Stimulated activated CD4-positive, alpha-beta T cell treated with anti-CD3 and anti-CD28 coated beads, Interleukin-2, amount 100 ng/mL, for 24 hours (primary cell): ENCODE measurements around the gene PHETA1.
A peak's percentile ranks its signal among the peaks of the same experiment; 100 is the strongest.
"Not testable (repeated sequence)": the region's sequence is repeated elsewhere in the genome, so short reads cannot be mapped to it uniquely, and the experiment has no call there.

Experiments
- DNase-seq, 2 donors: peaks; one replicate each; pipeline ENCODE4 v3.0.0-alpha.2; 2020

PHETA1 gene

DNA sequence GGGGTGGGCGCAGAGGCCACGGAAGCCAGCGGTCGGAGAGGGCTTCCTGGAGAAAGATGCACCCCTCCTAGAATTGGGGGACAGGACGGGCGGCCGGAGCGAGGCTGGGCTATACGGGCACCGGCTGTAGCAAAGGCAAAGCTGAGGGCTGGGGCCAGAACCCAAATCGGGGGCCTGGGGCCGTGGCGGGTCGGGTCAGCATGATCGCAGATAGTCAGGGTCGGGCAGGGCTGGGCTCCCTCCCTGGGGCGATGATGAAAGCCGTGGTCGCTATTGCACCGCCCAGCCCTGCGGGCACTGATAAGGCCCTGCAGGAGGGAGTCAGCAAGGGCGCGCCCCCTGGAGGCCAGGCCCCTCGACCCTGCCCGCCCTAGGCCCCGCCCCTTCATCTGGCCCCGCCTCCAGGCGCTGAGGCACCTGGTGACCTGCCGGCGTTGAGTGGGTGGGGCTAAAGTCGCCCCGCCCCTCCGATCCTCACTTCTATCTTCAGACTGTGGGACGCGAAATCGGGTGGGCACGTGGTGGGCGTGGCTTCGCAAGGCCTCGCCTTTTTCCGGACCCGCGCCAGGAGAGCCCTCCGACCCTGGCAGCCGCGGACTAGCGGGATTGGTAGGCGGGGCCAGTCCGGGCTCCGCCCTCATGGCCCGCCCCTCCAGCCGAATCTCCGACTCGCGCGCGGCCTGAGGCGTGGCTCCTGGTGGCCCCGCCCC is 36.4 kb upstream of the PHETA1 start:
- DNase-seq = peak; percentile 99 to 100

GRCh38 chr12:111404362-111405148 is 35.7 kb upstream of the PHETA1 start:
- peak; percentile 75 to 79 for DNase-seq

- DNase-seq = not testable (repeated sequence)
Measured at GRCh38 chr12:111402490-111402824, 33.6 kb upstream of the PHETA1 start.

DNA sequence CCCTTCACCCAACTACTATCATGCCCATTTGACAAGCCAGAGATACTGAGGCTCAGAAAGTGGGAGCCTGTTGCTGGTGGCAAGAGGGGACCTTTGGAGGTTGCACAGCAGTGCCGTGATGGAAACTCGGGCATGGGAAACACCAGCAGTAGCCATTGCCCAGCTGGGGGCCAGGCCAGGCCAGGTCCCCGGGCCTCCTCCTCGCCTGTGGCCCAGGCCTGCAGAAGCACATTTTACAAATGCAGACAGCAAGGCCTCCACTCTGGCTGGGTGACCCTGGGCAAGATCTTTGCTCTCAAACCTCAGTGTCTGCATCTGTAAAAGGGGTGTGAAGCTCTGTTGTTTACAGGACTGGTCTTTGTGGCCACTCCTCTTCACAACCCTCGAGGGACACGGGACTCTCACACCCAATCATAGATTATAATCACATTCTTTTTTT is 32.3 kb upstream of the PHETA1 start:
- no peak for DNase-seq

DNA sequence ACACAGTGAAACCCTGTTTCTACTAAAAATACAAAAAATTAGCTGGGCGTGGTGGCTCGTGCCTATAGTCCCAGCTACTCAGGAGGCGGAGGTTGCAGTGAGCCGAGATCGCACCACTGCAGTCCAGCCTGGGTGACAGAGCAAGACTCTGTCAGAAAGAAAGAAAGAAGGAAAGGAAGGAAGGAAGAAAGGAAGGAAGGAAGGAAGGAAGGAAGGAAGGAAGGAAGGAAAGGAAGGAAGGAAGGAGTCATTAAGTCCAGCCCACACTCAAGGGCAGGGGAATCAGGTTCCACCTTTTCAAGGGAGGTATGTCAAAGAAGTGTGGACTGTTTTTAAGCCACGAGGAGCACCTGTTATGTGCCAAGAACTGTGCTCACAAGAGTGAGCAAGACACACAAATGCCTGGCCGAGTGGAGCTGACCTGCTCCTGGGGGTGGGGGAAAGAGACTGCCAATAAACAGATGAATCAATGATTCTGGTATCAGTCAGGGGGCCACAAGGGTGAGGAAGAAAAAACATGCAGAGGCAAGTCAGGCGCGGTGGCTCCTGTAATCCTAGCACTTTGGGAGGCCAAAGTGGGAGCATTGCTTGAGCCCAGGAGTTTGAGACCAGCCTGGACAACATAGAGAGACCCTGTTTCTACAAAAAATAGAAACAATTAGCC is 31.0 kb upstream of the PHETA1 start:
- not testable (repeated sequence) for DNase-seq

DNA sequence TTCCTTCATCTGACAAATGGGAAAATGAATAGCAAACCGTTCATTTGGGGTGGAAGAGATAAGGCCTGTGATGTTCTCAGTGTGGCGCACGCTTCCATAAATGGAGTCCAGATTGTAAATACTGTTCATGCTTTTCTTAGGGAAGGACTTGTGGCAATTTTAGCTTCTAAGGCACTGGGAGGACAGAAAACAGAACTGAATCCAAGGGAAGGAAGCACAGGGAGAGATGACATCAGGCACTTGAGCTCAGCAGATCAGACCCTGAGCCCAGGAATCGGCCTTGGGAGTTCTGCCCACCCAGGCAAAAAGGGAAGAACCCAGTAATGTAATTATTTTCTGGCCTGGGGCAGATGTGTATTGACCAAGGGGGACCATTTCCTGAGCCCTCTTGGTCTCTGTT is 29.6 kb upstream of the PHETA1 start:
- DNase-seq = no peak

DNA sequence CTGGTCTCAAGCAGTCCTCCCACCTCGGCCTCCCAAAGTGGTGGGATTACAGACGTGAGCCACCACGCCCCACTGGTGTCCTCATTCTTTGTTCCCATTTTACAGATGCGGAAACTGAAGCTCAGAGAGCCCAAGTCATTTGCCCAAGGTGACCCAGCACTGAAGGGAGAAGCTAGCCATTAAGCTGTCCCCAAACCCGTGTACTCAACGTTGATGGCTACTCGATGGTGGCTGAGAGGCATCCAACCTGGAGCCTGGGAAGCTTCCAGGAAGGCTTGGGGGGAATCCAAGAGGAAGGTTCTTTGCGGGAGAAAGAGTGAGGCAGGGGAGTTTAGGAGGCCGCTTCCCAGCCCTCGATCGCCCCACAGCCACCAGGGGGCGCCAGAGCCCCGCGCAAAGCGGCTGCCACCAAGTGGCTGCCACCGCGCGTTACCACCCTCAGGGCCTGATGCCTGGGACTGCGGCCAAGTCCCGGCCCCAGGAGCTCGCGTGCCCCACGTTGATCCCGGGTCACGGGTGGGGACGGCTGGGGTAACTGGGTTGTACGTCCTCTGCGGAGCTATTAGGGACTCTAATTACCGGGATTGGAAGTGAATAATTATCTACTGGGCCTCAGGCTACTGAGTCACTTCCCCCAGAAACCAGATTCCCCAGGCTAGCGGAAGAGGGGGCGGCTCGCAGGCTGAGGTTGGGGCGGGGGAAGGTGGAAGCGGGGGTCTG is 28.0 kb upstream of the PHETA1 start:
- peak; percentile 93 for DNase-seq

DNA sequence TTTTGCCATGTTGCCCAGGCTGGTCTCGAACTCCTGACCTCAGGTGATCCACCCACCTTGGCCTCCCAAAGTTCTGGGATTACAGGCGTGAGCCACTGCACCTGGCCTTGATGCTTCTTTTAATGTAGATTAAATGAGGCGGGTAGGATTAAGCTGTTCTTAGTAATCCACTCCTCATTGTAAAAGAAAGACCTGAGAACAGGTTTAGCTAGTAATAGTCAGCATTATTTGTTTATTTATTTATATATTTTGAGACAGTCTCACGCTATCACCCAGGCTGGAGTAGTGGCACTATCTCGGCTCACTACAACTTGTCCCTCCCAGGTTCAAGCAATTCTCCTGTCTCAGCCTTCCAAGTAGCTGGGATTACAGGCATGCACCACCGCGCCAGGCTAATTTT is 27.4 kb upstream of the PHETA1 start:
- not testable (repeated sequence) for DNase-seq

- no peak for DNase-seq
Measured at GRCh38 chr12:111395336-111396187, 26.7 kb upstream of the PHETA1 start.

GRCh38 chr12:111394480-111394879 is 25.6 kb upstream of the PHETA1 start:
- DNase-seq = no peak

- no peak for DNase-seq
Measured at GRCh38 chr12:111393700-111394300, 24.9 kb upstream of the PHETA1 start.

- DNase-seq = no peak
Measured at GRCh38 chr12:111390910-111391309, 22.0 kb upstream of the PHETA1 start.

DNA sequence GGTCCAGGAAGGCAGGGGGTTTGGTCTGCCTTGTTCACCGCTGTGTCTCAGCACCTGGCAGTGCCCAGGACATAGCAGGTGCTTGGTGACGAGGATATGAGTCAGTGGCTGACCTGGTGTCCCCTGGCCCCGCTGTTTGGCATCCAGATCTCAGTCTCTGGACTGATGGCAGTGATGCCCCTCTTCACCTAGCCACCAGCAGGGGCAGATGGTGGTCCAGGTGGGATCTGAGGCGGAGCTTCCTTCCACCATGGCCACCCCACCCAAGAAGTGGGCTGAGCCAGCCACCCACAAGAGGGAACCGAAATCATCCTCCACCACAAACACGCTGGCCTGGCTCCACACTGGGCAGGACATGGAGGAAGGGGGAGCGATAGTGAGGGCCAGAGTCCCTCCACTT is 20.7 kb upstream of the PHETA1 start:
- DNase-seq = no peak

GRCh38 chr12:111387747-111388323 is 18.9 kb upstream of the PHETA1 start:
- no peak for DNase-seq

DNA sequence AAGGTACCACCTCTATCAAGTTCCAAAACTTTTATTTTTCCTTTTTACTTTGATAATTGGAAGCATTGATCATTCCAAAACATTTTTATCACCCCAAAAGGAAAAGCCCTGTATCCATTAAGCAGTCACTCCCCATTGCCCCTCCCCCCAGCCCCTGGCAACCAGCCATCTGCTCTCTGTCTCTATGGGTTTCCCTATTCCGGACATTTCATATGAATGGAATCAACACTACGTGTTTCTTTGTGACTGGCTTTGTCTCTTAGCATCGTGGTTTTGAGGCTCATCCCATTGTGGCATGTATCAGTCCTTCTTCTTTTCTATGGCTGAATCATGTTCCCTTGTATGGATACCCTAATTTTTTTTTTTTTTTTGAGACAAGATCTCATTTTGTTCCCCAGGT is 18.0 kb upstream of the PHETA1 start:
- no peak for DNase-seq

- DNase-seq = no peak
Measured at GRCh38 chr12:111384596-111384995, 15.7 kb upstream of the PHETA1 start.

DNA sequence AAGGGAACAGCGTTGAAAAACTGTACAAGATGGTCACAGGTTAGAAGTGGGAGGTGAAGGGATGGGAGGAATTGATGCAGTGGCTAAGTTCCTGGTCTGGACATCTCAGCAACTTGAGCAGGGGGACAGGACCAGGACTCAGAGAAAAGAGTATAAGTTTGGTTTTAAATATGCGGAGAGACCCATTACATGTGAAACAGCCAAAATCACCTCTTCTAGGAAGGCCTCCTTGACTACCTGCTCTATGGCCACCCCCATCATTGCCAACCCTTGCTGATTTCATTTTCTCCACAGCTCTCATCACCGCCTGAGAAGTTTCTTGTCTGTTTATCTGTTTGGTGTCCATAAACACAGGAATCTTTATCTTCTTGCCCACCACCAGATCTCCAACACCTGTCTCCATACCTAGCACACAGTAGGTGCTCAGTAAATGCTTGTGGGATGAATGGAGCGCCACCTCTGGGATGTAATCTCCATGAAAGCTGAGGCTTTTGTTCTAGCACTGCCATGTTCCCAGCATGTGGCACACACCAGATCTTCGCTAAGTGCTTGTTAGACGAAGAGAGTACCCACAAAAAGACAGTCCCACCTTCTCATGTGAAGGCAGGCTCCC is 11.2 kb upstream of the PHETA1 start:
- no peak for DNase-seq

DNA sequence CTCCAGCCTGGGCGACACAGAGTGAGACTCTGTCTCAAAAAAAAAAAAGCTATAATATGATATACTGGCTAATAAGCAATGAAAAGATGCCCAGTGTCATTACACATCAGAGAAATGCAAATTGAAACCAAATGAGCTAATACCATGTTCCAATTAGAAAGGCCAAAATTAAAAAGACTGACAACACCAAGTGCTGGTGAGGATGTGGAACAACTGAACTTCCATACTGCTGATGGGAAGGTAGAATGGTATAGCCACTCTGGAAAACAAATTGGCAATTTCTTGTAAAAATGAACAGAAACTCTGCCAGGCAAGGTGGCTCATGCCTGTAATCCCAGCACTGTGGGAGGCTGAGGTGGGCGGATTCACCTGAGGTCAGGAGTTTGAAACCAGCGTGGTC is 8.5 kb upstream of the PHETA1 start:
- DNase-seq = no peak

- DNase-seq = not testable (repeated sequence)
Measured at GRCh38 chr12:111373231-111373630, 4.3 kb upstream of the PHETA1 start.

GRCh38 chr12:111369496-111370220 is 763 bp upstream of the PHETA1 start:
- no peak for DNase-seq
